K562 (cell line): ENCODE data around the gene DTNB. TPM values are rescaled to one million over a fixed set of nuclear protein-coding genes. Genes with fewer than 3 reads are reported as not detected.

Experiments
- ATAC-seq: fragments of 200-7000 bp; cut with Tn5 transposase; 3 replicates; pipeline ENCODE4 v1.9.1; 2020; ENCODE audit warnings: moderate library complexity
- BruUV-seq: library from RNA; stranded (reverse); fragments of 400-500 nt; replicated peaks from 2 replicates; lab custom pipeline; 2021; lab: Mats Ljungman, UMichigan
- CTCF ChIA-PET: fragments of 300-600 bp; formaldehyde crosslinking; extraction: SDS; loops from one replicate; lab custom pipeline; 2021; ENCODE audit warnings: low intra/inter-chr PET ratio; lab: Yijun Ruan, JAX
- POLR2A ChIA-PET: fragments of 300-600, 350-650 bp; sonication (Branson Sonifier 250); formaldehyde crosslinking; extraction: SDS; loops from one replicate; lab custom pipeline; 2021; ENCODE audit warnings: antibody characterized with exemption, inconsistent platforms; lab: Yijun Ruan, JAX
- DNase-seq, 4 experiments: peaks; one replicate each; pipeline versions ENCODE4 v3.0.0 to v3.0.0-alpha.2; 2011 to 2018; ENCODE audit warnings: low spot score in 3 of 4, mixed read lengths in 3 of 4; ENCODE audit errors: extremely low read depth in 1 of 4
- FAIRE-seq: peaks from 2 replicates; lab custom pipeline; 2011; peaks lifted over from hg19 to GRCh38; lab: Jason Lieb, UNC
- H2AFZ ChIP-seq: 2 replicates; pipeline ENCODE4 v1.6.0; 2011; ENCODE audit warnings: low read depth, low read length, control low read depth, inconsistent platforms
- H3K27ac ChIP-seq: fragments of 200-600 bp; 3 replicates; pipeline ENCODE4 v1.8.0; 2011; ENCODE audit warnings: low read depth, mild to moderate bottlenecking, control low read depth, inconsistent platforms, low read length, moderate library complexity, mixed read lengths; ENCODE audit errors: extremely low read depth
- H3K27me3 ChIP-seq, 2 experiments: fragments of 300-600 bp in 1 of 2; 2 replicates in 1 of 2; 3 replicates in 1 of 2; pipeline versions ENCODE4 v1.6.0 to v1.8.0; 2011; ENCODE audit warnings: inconsistent platforms in 2 of 2, low read length in 2 of 2, mild to moderate bottlenecking in 1 of 2, mixed read lengths in 1 of 2, moderate library complexity in 1 of 2; ENCODE audit not compliant: control insufficient read depth in 2 of 2, insufficient read depth in 2 of 2
- H3K36me3 ChIP-seq: fragments of 300-600 bp; 3 replicates; pipeline ENCODE4 v1.8.0; 2011; ENCODE audit warnings: mild to moderate bottlenecking, low read length, inconsistent platforms; ENCODE audit not compliant: control insufficient read depth, insufficient read depth
- H3K4me1 ChIP-seq, 2 experiments: fragments of 200-600 bp in 1 of 2; replicated peaks in 1 of 2; 2 replicates in 1 of 2; 3 replicates in 1 of 2; pipeline versions ENCODE4 v1.5.1 to v1.8.0; 2011; ENCODE audit warnings: inconsistent platforms in 2 of 2, low read length in 2 of 2, mild to moderate bottlenecking in 1 of 2, mixed read lengths in 1 of 2, moderate library complexity in 1 of 2; ENCODE audit not compliant: control insufficient read depth in 2 of 2, insufficient read depth in 2 of 2
- H3K4me2 ChIP-seq: 2 replicates; pipeline ENCODE4 v1.6.1; 2011; ENCODE audit warnings: low read length, control low read depth, inconsistent platforms, mixed read lengths; ENCODE audit not compliant: insufficient read depth
- H3K4me3 ChIP-seq: fragments of 200-600 bp; sonication (generic), shearing (Covaris generic); 2 replicates; pipeline ENCODE4 v1.5.1; 2016; ENCODE audit warnings: control low read depth, inconsistent platforms
- H3K79me2 ChIP-seq: fragments of 200-600 bp; 3 replicates; pipeline ENCODE4 v1.8.0; 2011; ENCODE audit warnings: low read length, inconsistent platforms; ENCODE audit not compliant: control insufficient read depth, insufficient read depth
- H3K9ac ChIP-seq, 2 experiments: 2 replicates each; pipeline versions ENCODE4 v1.6.0 to v1.6.1; 2011; ENCODE audit warnings: low read depth in 2 of 2, low read length in 2 of 2, control low read depth in 1 of 2, inconsistent platforms in 1 of 2, mild to moderate bottlenecking in 1 of 2, mixed read lengths in 1 of 2; ENCODE audit not compliant: insufficient read depth in 1 of 2
- H3K9me1 ChIP-seq: one replicate; pipeline ENCODE4 v1.6.0; 2011; ENCODE audit warnings: inconsistent platforms, mild to moderate bottlenecking, low read length, moderate library complexity; ENCODE audit not compliant: control insufficient read depth, insufficient read depth
- H3K9me3 ChIP-seq: replicated peaks from 2 replicates; pipeline ENCODE4 v1.5.1; 2011; ENCODE audit warnings: low read depth, low read length, inconsistent platforms; ENCODE audit not compliant: control insufficient read depth, insufficient read depth
- H4K20me1 ChIP-seq: replicated peaks from 2 replicates; pipeline ENCODE4 v1.6.1; 2011; ENCODE audit warnings: low read length, inconsistent platforms, mixed read lengths; ENCODE audit not compliant: control insufficient read depth, insufficient read depth
- CREM ChIP-seq: IDR thresholded peaks from 2 replicates; pipeline ENCODE4 v1.6.1; 2014; ENCODE audit warnings: antibody characterized with exemption, low read depth
- HDAC8 ChIP-seq: fragments of 450-650 bp; IDR thresholded peaks from 2 replicates; pipeline ENCODE4 v1.6.1; 2016; ENCODE audit warnings: mild to moderate bottlenecking, missing genetic modification characterization, moderate library complexity, missing compliant biosample characterization
- HMBOX1 ChIP-seq: sonication (generic); IDR thresholded peaks from 2 replicates; pipeline ENCODE4 v1.6.1; 2016
- MLX ChIP-seq, 2 experiments: fragments of 450-650 bp in 1 of 2; sonication (generic) in 1 of 2; formaldehyde crosslinking; conservative IDR thresholded peaks; 2 replicates each; pipeline versions ENCODE4 v1.4.0 to v1.8.1; 2020 to 2022; ENCODE audit warnings: mild to moderate bottlenecking in 1 of 2, missing genetic modification reagents in 1 of 2
- SNRNP70 ChIP-seq: fragments of 200-400 bp; formaldehyde crosslinking; optimal IDR thresholded peaks from 2 replicates; pipeline ENCODE3; 2017; ENCODE audit warnings: low read depth, low read length
- SRSF3 ChIP-seq: fragments of 200-400 bp; formaldehyde crosslinking; IDR thresholded peaks from 2 replicates; pipeline ENCODE4 v1.6.1; 2016; ENCODE audit warnings: mild to moderate bottlenecking, low read length, moderate library complexity; ENCODE audit not compliant: insufficient read depth
- TEAD4 ChIP-seq, 2 experiments: sonication (generic) in 1 of 2; formaldehyde crosslinking in 1 of 2; IDR thresholded peaks; 2 replicates each; pipeline versions ENCODE4 v1.6.1 to v1.8.0; 2012 to 2022; ENCODE audit warnings: borderline replicate concordance in 1 of 2, inconsistent platforms in 1 of 2, low read length in 1 of 2, mild to moderate bottlenecking in 1 of 2, missing genetic modification reagents in 1 of 2
- ZBTB11 ChIP-seq, 3 experiments: fragments of 200-800 bp in 1 of 3; fragments of 250-450 bp in 1 of 3; fragments of 450-650 bp in 1 of 3; sonication (Bioruptor Pico) in 1 of 3; sonication (Bioruptor generic) in 1 of 3; formaldehyde crosslinking in 1 of 3; IDR thresholded peaks; 2 replicates each; pipeline versions ENCODE4 v1.6.1 to v1.8.0; 2016 to 2022; ENCODE audit warnings: mild to moderate bottlenecking in 2 of 3, missing genetic modification characterization in 2 of 3, missing compliant biosample characterization in 1 of 3, moderate library complexity in 1 of 3
- ZNF184 ChIP-seq: sonication (generic); formaldehyde crosslinking; IDR thresholded peaks from 2 replicates; pipeline ENCODE4 v1.5.0; 2020; ENCODE audit warnings: missing genetic modification reagents
- ZNF507 ChIP-seq: conservative IDR thresholded peaks from 2 replicates; pipeline ENCODE4 v1.6.1; 2017; ENCODE audit warnings: missing genetic modification characterization, missing compliant biosample characterization
- WGBS: fragments of 100-300 bp; shearing (Covaris generic); methylation state at CpG from one replicate; pipeline ENCODE4 v1.1.6; 2016; ENCODE audit warnings: low coverage, mixed read lengths; ENCODE audit not compliant: insufficient coverage; ENCODE audit errors: missing lambda C conversion rate; 5-methylcytosine and 5-hydroxymethylcytosine counted together
- in situ Hi-C: fragments of 300-500 bp; cut with MboI; formaldehyde crosslinking; loops from 4 replicates; pipeline ENCODE4 v1.15.0; 2018; ENCODE audit warnings: inconsistent platforms, mixed read lengths
- intact Hi-C: fragments of 100-400 bp; cut with micrococcal nuclease; formaldehyde crosslinking; loops from 2 replicates; pipeline ENCODE4 v1.14.2; 2022
- polyA plus RNA-seq, 8 experiments: library from polyadenylated mRNA; depleted of rRNA in 4 of 8; stranded (reverse) in 5 of 8; unstranded in 3 of 8; fragments of >200 nt; fragmentation: Nextera tagmentation in 2 of 8; fragmentation: Illumina TruSeq in 1 of 8; extraction: Ambion mirVana in 2 of 8; extraction: Trizol in 1 of 8; gene quantifications; 2 replicates each; pipeline versions ENCODE4 v1.2.1 to v1.2.3, GENCODE V29; 2011 to 2014; ENCODE audit warnings: inconsistent platforms in 1 of 8, missing spikeins in 1 of 8
- total RNA-seq, 7 experiments: library from RNA; depleted of rRNA in 6 of 7; stranded (reverse); fragments of >200 nt in 6 of 7; fragmentation: Illumina TruSeq in 2 of 7; extraction: Trizol in 2 of 7; gene quantifications; 2 replicates each; pipeline versions ENCODE4 v1.2.1 to v1.2.3, GENCODE V29; 2011 to 2021; ENCODE audit warnings: low replicate concordance in 1 of 7

DTNB gene
- total and polyA plus RNA-seq, 9 of the 15 experiments (the other 6 are each of a cell fraction or from before 2014, with no cell fraction given) = 0.18 to 2.0 (median 0.77) TPM; not detected in 2

GRCh38 chr2:25664965-25665307 lies 8.4 kb downstream of the DTNB start:
- ChIA-PET POLR2A (interaction anchor here (0.9 to 2.1 kb wide), 4 partner anchors 12 to 58 kb away, joined by 3 to 9 read pairs (median 4); no protein-coding TSS in a partner anchor), CTCF (interaction anchor here (0.5 to 2.5 kb wide), 2 partner anchors 49 to 58 kb away, joined by 5 to 17 read pairs; no protein-coding TSS in a partner anchor)
- Histone ChIP-seq H4K20me1 (no peaks in the 10 kb centered on the region), H3K4me2 (no peak overlapping the region), H3K36me3 (no peaks in the 10 kb centered on the region), H3K27me3 (no peaks in the 10 kb centered on the region; a peak in 3 of 5 replicates), H3K9me1 (no peaks in the 10 kb centered on the region), H3K9me3 (no peaks in the 10 kb centered on the region), H2AFZ (no peak overlapping the region), H3K9ac (no peak overlapping the region), H3K4me3 (no peak overlapping the region), H3K79me2 (no peaks in the 10 kb centered on the region), H3K27ac (no peak overlapping the region), H3K4me1 (no peaks in the 10 kb centered on the region; a peak in 1 of 5 replicates)
- intact Hi-C loops = loop anchor here (1.0 to 10.0 kb wide), 2 partner anchors 58 to 360 kb away; no protein-coding TSS in a partner anchor
- ATAC-seq = no peak; the same call in 2 of the 3 replicates
- 17% methylated on average over 4 of the region's 4 CpGs for WGBS
- no peak for FAIRE-seq
- BruUV-seq = no TSS peak
- in situ Hi-C loops = loop anchor here (5.0 kb wide), 1 partner anchor 53 kb away; no protein-coding TSS in a partner anchor
- no peak for DNase-seq
- no peak for TF ChIP-seq SRSF3
- TF ChIP-seq HDAC8 = no peak
- 0 out of 2 replicates have a peak, but pooled peaks have one; percentile 1 for TF ChIP-seq HMBOX1
- TF ChIP-seq ZNF507 = no peak
- TF ChIP-seq ZNF184 = no peak
- TF ChIP-seq CREM = no peak
- TF ChIP-seq ZBTB11 (CRISPR knock-in tag; IDR thresholded peaks at IDR 0.05) = no peak
- no peak for TF ChIP-seq SNRNP70
- TF ChIP-seq MLX (CRISPR knock-in tag; conservative IDR thresholded peaks at IDR 0.05) = no peak
- no peak for TF ChIP-seq TEAD4 (IDR thresholded peaks at IDR 0.05; ENCODE audit: low read length)
- no peak for TF ChIP-seq TEAD4 (CRISPR knock-in tag; IDR thresholded peaks at IDR 0.05; ENCODE audit: borderline replicate concordance)
